Smooth muscle cell (in vitro differentiated cells): Measurements from ENCODE around the gene TP53BP1. TPM values are rescaled to one million over a fixed set of nuclear protein-coding genes. Genes with fewer than 3 reads are reported as not detected.

Source experiments
- DNase-seq: peaks from one replicate; lab custom pipeline; 2025; ENCODE audit not compliant: unreplicated experiment; lab: John Stamatoyannopoulos, UW
- H2AFZ ChIP-seq: fragments of 200-600 bp; sonication (generic); 2 replicates; pipeline ENCODE4 v1.6.0; 2016; ENCODE audit warnings: antibody characterized with exemption, low read depth, mild to moderate bottlenecking
- H3F3A ChIP-seq: fragments of 200-600 bp; sonication (generic); 2 replicates; pipeline ENCODE4 v1.6.0; 2017; ENCODE audit warnings: antibody characterized with exemption, low read depth
- H3K27ac ChIP-seq: fragments of 200-600 bp; sonication (generic); 2 replicates; pipeline ENCODE4 v1.5.1; 2016; ENCODE audit warnings: low read depth, mild to moderate bottlenecking
- H3K27me3 ChIP-seq: fragments of 200-600 bp; sonication (generic); 2 replicates; pipeline ENCODE4 v1.6.1; 2016; ENCODE audit warnings: low read depth, mild to moderate bottlenecking
- H3K36me3 ChIP-seq: fragments of 200-600 bp; sonication (generic); 2 replicates; pipeline ENCODE4 v1.5.1; 2016; ENCODE audit warnings: low read depth
- H3K4me1 ChIP-seq: fragments of 200-600 bp; sonication (generic); 2 replicates; pipeline ENCODE4 v1.5.1; 2016; ENCODE audit warnings: low read depth
- H3K4me2 ChIP-seq: fragments of 200-600 bp; sonication (generic); 2 replicates; pipeline ENCODE4 v1.6.0; 2016; ENCODE audit warnings: mild to moderate bottlenecking
- H3K4me3 ChIP-seq: fragments of 200-600 bp; sonication (generic); 2 replicates; pipeline ENCODE4 v1.5.1; 2016; ENCODE audit warnings: mild to moderate bottlenecking
- H3K79me2 ChIP-seq: fragments of 200-600 bp; sonication (generic); 2 replicates; pipeline ENCODE4 v1.6.0; 2016; ENCODE audit warnings: low read depth, mild to moderate bottlenecking
- H3K9ac ChIP-seq: fragments of 200-600 bp; sonication (generic); 2 replicates; pipeline ENCODE4 v1.6.0; 2016; ENCODE audit warnings: low read depth
- H3K9me3 ChIP-seq: fragments of 200-600 bp; sonication (generic); replicated peaks from 2 replicates; pipeline ENCODE4 v1.5.1; 2016; ENCODE audit warnings: low read depth
- H4K20me1 ChIP-seq: fragments of 200-600 bp; sonication (generic); 2 replicates; pipeline ENCODE4 v1.6.0; 2016; ENCODE audit warnings: low read depth
- WGBS: methylation state at CpG from one replicate; pipeline ENCODE4 v1.1.7; 2016; ENCODE audit warnings: low lambda C conversion rate; 5-methylcytosine and 5-hydroxymethylcytosine counted together
- polyA plus RNA-seq: library from polyadenylated mRNA; unstranded; fragments of >200 nt; fragmentation: Nextera tagmentation; extraction: Ambion mirVana; gene quantifications from 2 replicates; pipeline ENCODE4 v1.2.1, GENCODE V29; 2016
- total RNA-seq: library from RNA; depleted of rRNA; stranded (reverse); fragments of >200 nt; gene quantifications from 2 replicates; pipeline ENCODE4 v1.2.3, GENCODE V29; 2014
- TF ChIP-seq, protein P1 (sequence below): fragments of 200-600 bp; sonication (generic); IDR thresholded peaks from 2 replicates; pipeline ENCODE4 v1.5.1; 2017; ENCODE audit warnings: borderline replicate concordance, mild to moderate bottlenecking, antibody characterized with exemption; ENCODE audit not compliant: insufficient read depth, poor library complexity, severe bottlenecking

TP53BP1 gene
- total and polyA plus RNA-seq, 2 experiments from 2014 or later, result 24.1 to 41.5 TPM

DNA sequence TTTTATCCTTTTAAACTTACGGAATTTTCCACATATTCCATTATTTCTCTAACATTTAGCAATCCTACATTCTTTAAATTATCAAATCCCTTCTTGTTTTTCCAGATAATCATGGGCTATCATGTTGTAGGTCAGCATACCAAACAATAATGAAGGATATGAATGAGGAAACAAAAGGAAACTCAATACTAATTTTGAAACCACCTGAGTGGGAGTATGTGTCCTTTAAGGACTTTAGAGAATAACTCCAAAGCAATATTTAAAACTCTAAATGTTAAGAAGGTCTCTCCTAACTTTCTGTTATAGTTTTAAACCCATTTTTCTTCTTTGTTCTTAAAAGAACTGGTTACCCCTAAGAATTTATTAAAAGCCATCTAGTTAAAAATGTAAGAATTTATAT lies 43.0 kb downstream of the TP53BP1 start:
- Histone ChIP-seq H4K20me1 (peaks cover 64% of the 10 kb centered on the region), H3K79me2 (peaks cover 48% of the 10 kb centered on the region), H3K27me3 (no peaks in the 10 kb centered on the region), H3K4me1 (no peaks in the 10 kb centered on the region), H3K9ac (no peak overlapping the region), H2AFZ (no peak overlapping the region), H3K27ac (no peak overlapping the region), H3K4me3 (no peak overlapping the region), H3K4me2 (no peak overlapping the region), H3F3A (no peaks in the 10 kb centered on the region), H3K9me3 (no peaks in the 10 kb centered on the region), H3K36me3 (peaks cover 16% of the 10 kb centered on the region)
- TF ChIP-seq, protein P1, sequence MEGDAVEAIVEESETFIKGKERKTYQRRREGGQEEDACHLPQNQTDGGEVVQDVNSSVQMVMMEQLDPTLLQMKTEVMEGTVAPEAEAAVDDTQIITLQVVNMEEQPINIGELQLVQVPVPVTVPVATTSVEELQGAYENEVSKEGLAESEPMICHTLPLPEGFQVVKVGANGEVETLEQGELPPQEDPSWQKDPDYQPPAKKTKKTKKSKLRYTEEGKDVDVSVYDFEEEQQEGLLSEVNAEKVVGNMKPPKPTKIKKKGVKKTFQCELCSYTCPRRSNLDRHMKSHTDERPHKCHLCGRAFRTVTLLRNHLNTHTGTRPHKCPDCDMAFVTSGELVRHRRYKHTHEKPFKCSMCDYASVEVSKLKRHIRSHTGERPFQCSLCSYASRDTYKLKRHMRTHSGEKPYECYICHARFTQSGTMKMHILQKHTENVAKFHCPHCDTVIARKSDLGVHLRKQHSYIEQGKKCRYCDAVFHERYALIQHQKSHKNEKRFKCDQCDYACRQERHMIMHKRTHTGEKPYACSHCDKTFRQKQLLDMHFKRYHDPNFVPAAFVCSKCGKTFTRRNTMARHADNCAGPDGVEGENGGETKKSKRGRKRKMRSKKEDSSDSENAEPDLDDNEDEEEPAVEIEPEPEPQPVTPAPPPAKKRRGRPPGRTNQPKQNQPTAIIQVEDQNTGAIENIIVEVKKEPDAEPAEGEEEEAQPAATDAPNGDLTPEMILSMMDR, result no peak
- WGBS, result 97% methylated on average over 1 of the region's 1 CpG
- no peak for DNase-seq

DNA sequence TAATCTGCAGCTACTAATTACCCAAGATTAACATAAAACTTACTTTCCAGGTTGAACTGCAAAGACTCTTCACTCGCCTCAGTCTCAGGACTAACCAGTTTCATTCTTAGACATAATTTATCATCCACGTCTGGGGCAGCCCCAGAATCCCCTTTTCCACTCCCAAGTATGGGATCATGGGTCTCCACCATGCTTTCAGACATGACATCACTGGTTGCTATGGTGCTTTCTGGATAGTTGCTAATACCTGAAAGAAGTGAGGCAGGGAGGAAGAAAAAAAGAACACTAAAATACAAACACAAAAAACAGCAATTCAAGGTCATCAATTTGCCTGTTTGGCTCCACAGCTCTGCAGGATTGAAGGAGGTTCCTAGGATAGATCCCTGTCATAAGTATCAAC lies 46.6 kb downstream of the TP53BP1 start:
- Histone ChIP-seq H3K79me2 (peaks cover 17% of the 10 kb centered on the region), H3K4me1 (no peaks in the 10 kb centered on the region), H3F3A (no peaks in the 10 kb centered on the region), H3K4me2 (no peak overlapping the region), H2AFZ (no peak overlapping the region), H4K20me1 (peaks cover 45% of the 10 kb centered on the region), H3K27ac (no peak overlapping the region), H3K4me3 (no peak overlapping the region), H3K9ac (no peak overlapping the region), H3K36me3 (peaks cover 10% of the 10 kb centered on the region), H3K27me3 (no peaks in the 10 kb centered on the region), H3K9me3 (no peaks in the 10 kb centered on the region)
- TF ChIP-seq, protein P1, result no peak
- no peak for DNase-seq
- 94% methylated on average over 2 of the region's 2 CpGs for WGBS

DNA sequence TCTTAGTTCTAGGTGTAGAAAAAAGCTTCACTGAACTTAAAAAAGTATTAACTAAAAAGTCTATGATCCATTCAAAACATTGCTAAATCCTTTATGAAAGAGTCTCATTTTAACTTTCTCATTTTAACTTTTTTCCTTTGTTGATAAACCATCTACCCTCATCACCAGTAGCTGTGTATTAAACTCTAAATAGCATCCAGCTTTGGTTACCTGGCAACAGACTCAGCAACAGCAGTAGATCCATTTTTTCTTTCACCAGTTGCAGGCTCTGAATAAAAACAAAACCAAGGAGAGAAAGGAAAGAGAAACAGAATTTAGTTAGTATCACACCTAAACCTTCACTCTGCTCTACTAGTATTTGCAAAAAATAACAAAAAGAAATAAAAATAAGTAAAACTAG lies 51.6 kb downstream of the TP53BP1 start:
- Histone ChIP-seq H2AFZ (no peak overlapping the region), H4K20me1 (peaks cover 15% of the 10 kb centered on the region), H3K9me3 (no peaks in the 10 kb centered on the region), H3K4me1 (no peaks in the 10 kb centered on the region), H3K9ac (peak overlapping the region; percentile 41), H3K4me2 (no peak overlapping the region), H3F3A (no peaks in the 10 kb centered on the region), H3K36me3 (peaks cover 15% of the 10 kb centered on the region), H3K79me2 (no peaks in the 10 kb centered on the region), H3K27ac (peak overlapping the region; percentile 77), H3K4me3 (no peak overlapping the region), H3K27me3 (no peaks in the 10 kb centered on the region)
- no peak for DNase-seq
- TF ChIP-seq, protein P1, result no peak

DNA sequence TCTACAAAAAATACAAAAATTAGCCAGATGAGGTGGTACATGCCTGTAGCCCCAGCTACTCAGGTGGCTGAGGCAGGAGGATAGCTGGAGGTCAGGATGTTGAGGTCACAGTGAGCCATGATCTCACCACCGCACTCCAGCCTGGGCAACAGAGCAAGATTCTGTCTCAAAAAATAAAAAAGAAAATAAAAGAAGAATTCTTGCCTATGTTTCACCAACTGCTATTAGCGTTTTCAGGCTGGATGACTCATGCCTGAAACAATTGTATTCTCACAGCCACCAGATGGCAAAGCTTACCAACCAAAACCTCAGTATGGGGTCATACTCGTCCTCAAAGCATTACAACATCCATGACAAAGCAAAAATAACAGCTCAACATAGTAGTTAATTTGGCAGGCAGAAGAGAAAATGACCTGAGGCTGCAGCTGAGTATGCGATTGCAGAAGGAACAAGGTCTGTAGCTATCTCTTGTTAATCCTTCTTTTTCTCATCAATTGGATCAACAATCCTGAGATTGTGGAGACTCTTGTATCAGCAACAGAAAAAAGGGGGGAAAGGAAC lies 52.2 kb downstream of the TP53BP1 start:
- no peak overlapping the region for H3K4me2 ChIP-seq
- WGBS, result 24% methylated on average over 4 of the region's 4 CpGs

More for the DNA sequence above, 52.2 kb downstream of the TP53BP1 start:
- no peak overlapping the region for H3K4me3 ChIP-seq
- TF ChIP-seq, protein P1, result peak; percentile 46
- no peaks in the 10 kb centered on the region for H3K79me2 ChIP-seq
- no peaks in the 10 kb centered on the region for H3K27me3 ChIP-seq
- peak overlapping the region; percentile 77 for H3K27ac ChIP-seq
- H3K4me1 ChIP-seq, result no peaks in the 10 kb centered on the region
- H3K9ac ChIP-seq, result peak overlapping the region; percentile 41
- no peak overlapping the region for H2AFZ ChIP-seq
- no peaks in the 10 kb centered on the region for H3F3A ChIP-seq
- H3K36me3 ChIP-seq, result peaks cover 13% of the 10 kb centered on the region
- no peaks in the 10 kb centered on the region for H3K9me3 ChIP-seq
- peaks cover 18% of the 10 kb centered on the region for H4K20me1 ChIP-seq
- no peak for DNase-seq
